Endometrial microvascular endothelial cells (primary cell): ENCODE results near the gene MED12. TPM values are rescaled to one million over a fixed set of nuclear protein-coding genes. Genes with fewer than 3 reads are reported as not detected.

Source experiments
- in situ Hi-C: cut with HindIII; loops from 2 replicates; pipeline ENCODE4 v1.10.0; 2017; ENCODE audit warnings: low sequenced_read_pairs, low pct_unique_long_range_greater_than_20kb; ENCODE audit errors: inconsistent ontology term
- total RNA-seq: library from RNA; depleted of rRNA; stranded (reverse); fragments of >200 nt; gene quantifications from one replicate; pipeline ENCODE4 v1.2.3, GENCODE V29; 2015; ENCODE audit errors: inconsistent ontology term

Gene MED12
- total RNA-seq = 35.9 TPM

DNA sequence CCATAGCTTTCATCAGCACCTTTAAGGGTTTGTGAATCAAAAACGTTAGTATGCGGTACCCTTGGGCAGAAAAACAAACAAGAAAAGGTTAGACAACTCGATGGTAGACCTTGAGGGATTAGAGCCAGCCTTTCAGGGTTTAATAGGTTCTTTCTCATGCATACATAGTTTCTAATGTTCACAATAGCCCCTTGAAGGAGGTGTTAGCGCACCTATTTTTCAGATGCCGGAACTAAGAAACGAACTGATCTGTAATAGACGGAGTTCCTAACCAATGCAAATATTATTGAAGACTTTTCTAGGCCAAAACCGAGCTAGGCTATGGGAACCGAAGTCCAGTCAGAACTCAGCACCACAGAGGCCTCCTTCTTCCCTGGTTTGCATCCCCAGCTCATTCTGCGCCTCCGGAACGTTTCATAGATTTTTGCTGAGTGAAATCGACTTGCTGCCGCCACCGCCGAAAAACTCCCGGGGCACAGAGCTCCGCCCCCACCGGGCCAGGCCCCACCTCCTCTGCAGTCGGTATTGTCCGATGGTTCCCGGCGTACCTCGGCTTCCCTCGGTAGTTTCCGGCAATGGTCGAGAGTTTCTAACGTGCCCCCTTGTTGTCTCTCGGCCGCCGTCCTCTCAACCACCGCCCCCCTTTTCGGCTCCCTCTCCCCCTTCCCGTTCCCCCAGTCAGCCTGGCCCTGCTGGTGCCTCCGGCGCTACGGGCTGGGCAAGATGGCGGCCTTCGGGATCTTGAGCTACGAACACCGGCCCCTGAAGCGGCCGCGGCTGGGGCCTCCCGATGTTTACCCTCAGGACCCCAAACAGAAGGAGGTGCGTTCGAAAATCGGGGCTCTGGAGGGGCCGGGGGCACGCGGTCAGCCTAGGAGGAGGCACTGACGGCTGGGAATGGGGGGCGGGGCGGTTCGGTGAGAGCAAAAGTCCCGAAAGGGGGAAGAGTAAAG, at the start of gene MED12:
Gene MED12 (plus strand): TSS at position 565 of the 953 bp plus-strand sequence. CDS start 159 bp downstream, at position 724.
- in situ Hi-C loops = no loop called here

- in situ Hi-C loops = no loop called here
These were observed 47.9 kb upstream of the MED12 start for GRCh38 chrX:71070531-71070930.

DNA sequence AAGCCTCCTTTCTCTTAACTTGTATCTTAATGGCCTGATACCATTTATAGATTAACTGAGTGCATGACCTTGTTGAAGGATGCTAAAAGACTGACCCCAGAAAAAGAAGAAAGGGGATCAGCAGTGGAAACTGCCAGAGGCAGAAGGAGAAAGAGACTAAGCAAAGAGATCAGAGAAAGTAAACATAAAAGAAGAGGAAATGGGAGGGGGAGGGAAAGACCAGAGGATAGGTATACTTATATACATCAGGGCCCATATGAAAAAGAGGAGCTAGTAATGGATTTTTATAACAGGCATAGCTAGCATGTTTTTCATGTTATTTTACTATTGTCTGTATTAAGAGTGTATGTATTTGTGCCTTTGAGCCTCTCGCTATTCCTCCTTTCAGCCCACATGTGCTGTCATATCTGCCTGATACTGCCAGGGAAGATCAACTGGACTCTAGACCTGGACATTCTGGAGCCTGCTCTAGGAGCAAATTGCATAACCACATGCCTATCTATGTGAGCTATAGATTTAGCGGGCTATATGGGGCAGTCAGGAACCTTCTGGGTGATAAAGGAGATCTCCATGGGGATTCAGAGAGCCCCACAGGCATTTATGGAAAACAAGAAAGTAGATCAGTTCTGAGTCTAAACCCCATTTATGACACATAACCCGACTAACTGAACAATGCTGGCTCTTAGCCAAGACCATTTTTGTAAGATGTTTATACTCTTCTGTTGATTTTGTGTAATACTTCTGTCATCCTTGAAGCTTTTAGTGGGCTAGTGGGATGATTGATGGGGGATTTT, 36.9 kb upstream of the MED12 start:
- in situ Hi-C loops = no loop called here

GRCh38 chrX:71082124-71082647, 36.2 kb upstream of the MED12 start:
- in situ Hi-C loops = no loop called here

DNA sequence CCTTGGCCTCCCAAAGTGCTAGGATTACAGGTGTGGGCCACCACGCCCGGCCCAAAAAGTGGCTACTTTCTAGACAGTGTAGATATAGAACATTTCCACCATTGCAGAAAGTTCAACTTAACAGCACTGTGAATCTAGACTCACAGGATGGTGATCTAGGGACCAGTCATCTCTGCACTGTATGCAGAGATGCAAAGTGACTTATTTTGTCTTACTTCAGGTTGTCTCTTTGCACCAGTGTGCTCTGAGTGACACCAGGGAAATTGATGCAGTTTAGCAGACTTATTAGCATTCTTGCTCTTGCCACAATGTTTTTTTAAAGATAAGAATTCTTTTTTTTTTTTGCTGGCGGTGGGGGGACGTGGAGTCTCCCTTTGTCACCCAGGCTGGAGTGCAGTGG, 35.6 kb upstream of the MED12 start:
- in situ Hi-C loops = no loop called here

DNA sequence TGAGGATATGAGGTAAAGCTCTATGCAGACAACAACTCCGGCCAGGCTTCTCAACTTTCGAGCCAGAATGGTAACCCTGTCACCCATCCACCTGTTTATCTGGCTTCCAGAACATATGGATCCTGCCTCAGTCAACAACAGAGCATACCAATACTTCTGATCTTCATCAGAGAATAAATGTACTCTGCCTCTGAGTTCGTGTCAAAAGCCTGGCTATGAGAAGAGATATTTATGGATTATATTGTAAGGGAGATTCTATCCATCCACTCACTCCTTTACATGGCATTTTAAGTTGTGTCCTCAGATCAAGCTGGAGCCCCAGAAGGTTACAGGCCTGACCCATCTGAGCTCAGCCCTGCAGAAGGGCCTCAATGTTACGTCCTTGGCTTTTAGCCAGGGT, 32.5 kb upstream of the MED12 start:
- in situ Hi-C loops = no loop called here

GRCh38 chrX:71091263-71091662, 27.1 kb upstream of the MED12 start:
- in situ Hi-C loops = no loop called here

GRCh38 chrX:71095033-71095432, 23.4 kb upstream of the MED12 start:
- in situ Hi-C loops = no loop called here

DNA sequence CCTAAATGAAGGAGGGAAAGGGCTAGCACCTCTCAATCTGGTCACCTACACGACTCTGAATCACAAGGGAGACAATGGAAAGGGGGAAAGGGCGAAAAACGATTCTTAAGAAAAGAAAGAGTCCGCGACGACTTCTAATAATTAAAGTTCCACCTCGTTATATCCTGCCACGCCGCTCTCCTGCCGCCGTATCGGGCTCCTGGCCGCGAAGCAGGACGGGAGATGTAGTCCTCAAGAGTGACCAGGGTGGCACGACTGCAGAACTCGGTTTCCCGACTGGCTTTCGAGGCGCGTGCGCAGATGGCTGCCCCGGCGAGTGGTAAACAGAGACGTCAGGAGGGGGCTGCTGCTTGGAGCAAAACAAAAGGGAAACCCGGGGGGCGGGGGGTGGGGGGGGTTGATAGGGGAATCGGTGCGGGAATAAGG, 22.8 kb upstream of the MED12 start, which contains the start of gene FOXO4:
Gene FOXO4 (plus strand): TSS at position 297 of the 426 bp plus-strand sequence. CDS start 678 bp downstream, outside the sequence.
- in situ Hi-C loops = no loop called here

- in situ Hi-C loops = no loop called here
These were observed 22.2 kb upstream of the MED12 start for GRCh38 chrX:71095981-71096759.

GRCh38 chrX:71096760-71097032, 21.7 kb upstream of the MED12 start:
- in situ Hi-C loops = no loop called here

DNA sequence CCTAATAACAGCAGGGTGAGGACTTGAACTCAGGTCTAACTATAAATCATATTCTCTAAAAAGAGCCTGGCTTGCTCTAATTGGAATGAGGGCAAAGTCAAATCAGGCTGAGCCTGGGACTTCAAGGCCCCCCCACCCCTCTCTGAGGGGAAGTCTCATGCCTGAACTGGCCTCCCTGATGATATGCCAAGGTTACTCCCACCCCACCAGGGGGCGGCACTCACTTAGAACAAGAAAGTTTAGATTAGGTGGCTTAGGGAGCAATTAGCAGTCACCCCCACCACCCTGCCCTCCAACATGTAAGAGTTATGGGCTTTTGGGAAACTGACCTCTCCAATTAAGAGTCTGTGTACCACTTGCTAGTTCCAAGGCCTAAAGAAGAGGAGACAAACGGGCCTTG, 20.1 kb upstream of the MED12 start:
- in situ Hi-C loops = no loop called here

- in situ Hi-C loops = no loop called here
These were observed 19.4 kb upstream of the MED12 start for GRCh38 chrX:71098951-71099506.

DNA sequence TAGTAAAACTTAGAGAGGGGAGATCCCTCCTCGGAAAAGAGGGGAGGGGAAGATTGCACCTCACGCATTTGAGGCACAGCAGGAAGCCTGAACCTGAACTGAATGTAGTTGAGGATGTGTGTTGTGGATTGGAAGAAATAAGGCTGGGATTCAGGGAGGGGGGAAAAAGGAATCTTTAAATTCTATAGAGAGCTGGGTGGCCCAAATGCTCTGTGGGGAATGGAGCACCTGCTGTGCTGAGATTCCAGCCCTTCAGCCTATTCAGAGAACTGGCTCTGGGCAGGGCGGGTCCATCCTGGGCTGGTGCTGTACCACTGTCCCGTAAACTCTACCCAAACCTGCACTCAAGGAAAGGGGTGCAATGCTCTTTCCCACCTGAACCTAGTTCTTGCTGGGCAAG, 18.7 kb upstream of the MED12 start:
- in situ Hi-C loops = no loop called here

- in situ Hi-C loops = no loop called here
These were observed 17.6 kb upstream of the MED12 start for GRCh38 chrX:71100581-71101505.

DNA sequence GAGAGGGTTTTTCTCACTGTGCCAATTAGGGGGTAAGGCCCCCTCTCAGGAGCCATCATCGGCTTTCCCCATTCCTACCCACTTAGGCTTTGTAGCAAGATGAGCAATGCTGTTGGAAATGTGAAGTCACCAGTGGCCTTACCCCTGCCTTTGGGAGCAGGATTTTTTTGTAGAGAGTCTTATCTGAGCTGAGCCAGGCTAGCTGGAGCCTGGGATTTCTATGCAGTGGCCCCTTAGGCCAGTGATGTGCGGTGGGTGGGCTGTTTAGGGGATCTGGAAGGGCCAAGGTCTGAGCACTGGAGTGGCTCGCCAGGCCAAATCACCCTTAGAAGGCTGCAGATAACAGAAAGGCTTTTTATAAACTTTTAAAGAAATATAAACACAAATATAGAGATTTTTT, 16.1 kb upstream of the MED12 start:
- in situ Hi-C loops = no loop called here

GRCh38 chrX:71103110-71103983, 15.0 kb upstream of the MED12 start:
- in situ Hi-C loops = no loop called here
